ENCODE results near the gene EIF2S2. TPM values are rescaled to one million over a fixed set of nuclear protein-coding genes. Genes with fewer than 3 reads are reported as not detected.

Gene EIF2S2
- total and polyA plus RNA-seq, 2 experiments from 2014 or later, result 124 to 194 TPM

DNA sequence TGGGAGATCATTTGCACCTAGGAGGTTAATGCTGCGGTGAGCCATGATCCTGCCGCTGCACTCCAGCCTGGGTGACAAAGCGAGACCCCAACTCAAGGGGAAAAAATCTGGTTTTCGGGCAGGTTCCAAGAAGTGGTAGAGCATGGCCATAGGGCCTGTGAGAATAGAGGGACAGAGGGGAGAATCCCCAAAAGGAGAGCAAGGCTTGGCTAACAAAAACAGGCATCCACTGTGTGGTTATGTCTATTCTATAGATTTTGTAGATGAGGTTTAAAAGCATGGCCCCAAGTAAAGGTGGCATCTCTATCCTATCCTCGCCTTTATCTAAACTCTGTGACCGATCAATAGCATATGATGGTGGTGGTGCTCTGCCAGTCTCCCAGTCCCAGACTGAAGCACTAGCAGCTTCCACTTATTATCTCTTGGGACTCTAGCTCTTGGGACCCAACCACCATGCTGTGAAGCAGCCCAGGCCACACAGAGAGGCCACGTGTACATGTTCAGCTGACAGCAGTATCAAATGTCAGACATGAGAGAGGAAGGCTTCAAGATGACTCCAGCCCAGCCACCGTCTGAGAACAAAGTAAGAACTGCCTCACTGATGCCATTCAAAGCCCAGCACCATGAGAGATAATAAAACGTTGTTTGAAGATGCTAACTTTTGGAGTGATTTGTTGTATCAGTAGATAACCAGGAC, 27.7 kb downstream of the EIF2S2 start:
- TF ChIP-seq JUNB (IDR thresholded peaks at IDR 0.05; ENCODE audit: unreplicated experiment), result no peak
- TF ChIP-seq, protein P1, sequence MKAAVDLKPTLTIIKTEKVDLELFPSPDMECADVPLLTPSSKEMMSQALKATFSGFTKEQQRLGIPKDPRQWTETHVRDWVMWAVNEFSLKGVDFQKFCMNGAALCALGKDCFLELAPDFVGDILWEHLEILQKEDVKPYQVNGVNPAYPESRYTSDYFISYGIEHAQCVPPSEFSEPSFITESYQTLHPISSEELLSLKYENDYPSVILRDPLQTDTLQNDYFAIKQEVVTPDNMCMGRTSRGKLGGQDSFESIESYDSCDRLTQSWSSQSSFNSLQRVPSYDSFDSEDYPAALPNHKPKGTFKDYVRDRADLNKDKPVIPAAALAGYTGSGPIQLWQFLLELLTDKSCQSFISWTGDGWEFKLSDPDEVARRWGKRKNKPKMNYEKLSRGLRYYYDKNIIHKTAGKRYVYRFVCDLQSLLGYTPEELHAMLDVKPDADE (IDR thresholded peaks at IDR 0.05), result no peak
- no peak for TF ChIP-seq EZH2phosphoT487 (IDR thresholded peaks at IDR 0.05; ENCODE audit: unreplicated experiment)
- TF ChIP-seq, protein P2, sequence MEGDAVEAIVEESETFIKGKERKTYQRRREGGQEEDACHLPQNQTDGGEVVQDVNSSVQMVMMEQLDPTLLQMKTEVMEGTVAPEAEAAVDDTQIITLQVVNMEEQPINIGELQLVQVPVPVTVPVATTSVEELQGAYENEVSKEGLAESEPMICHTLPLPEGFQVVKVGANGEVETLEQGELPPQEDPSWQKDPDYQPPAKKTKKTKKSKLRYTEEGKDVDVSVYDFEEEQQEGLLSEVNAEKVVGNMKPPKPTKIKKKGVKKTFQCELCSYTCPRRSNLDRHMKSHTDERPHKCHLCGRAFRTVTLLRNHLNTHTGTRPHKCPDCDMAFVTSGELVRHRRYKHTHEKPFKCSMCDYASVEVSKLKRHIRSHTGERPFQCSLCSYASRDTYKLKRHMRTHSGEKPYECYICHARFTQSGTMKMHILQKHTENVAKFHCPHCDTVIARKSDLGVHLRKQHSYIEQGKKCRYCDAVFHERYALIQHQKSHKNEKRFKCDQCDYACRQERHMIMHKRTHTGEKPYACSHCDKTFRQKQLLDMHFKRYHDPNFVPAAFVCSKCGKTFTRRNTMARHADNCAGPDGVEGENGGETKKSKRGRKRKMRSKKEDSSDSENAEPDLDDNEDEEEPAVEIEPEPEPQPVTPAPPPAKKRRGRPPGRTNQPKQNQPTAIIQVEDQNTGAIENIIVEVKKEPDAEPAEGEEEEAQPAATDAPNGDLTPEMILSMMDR (conservative IDR thresholded peaks at IDR 0.05; ENCODE audit: low read depth in 2 of 2), result no peak
- no peak for TF ChIP-seq ZNF331 (CRISPR knock-in tag; IDR thresholded peaks at IDR 0.05; ENCODE audit: low read depth)
- TF ChIP-seq CREB1 (CRISPR knock-in tag; IDR thresholded peaks at IDR 0.05; ENCODE audit: low read depth), result no peak
- TF ChIP-seq POLR2AphosphoS5 (IDR thresholded peaks at IDR 0.05; ENCODE audit: low read depth), result no peak
- no peak for TF ChIP-seq EZH2 (IDR thresholded peaks at IDR 0.05; ENCODE audit: low read depth, unreplicated experiment)
- TF ChIP-seq, protein P3, sequence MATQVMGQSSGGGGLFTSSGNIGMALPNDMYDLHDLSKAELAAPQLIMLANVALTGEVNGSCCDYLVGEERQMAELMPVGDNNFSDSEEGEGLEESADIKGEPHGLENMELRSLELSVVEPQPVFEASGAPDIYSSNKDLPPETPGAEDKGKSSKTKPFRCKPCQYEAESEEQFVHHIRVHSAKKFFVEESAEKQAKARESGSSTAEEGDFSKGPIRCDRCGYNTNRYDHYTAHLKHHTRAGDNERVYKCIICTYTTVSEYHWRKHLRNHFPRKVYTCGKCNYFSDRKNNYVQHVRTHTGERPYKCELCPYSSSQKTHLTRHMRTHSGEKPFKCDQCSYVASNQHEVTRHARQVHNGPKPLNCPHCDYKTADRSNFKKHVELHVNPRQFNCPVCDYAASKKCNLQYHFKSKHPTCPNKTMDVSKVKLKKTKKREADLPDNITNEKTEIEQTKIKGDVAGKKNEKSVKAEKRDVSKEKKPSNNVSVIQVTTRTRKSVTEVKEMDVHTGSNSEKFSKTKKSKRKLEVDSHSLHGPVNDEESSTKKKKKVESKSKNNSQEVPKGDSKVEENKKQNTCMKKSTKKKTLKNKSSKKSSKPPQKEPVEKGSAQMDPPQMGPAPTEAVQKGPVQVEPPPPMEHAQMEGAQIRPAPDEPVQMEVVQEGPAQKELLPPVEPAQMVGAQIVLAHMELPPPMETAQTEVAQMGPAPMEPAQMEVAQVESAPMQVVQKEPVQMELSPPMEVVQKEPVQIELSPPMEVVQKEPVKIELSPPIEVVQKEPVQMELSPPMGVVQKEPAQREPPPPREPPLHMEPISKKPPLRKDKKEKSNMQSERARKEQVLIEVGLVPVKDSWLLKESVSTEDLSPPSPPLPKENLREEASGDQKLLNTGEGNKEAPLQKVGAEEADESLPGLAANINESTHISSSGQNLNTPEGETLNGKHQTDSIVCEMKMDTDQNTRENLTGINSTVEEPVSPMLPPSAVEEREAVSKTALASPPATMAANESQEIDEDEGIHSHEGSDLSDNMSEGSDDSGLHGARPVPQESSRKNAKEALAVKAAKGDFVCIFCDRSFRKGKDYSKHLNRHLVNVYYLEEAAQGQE (IDR thresholded peaks at IDR 0.05; ENCODE audit: unreplicated experiment), result no peak
- ATAC-seq (no peak), DNase-seq (ENCODE audit: low spot score) (no peak)
- Mint-ChIP-seq H3K27ac (no peak overlapping the region), H3K9me3 (no peaks in the 10 kb centered on the region; the same call in 2 of the 3 replicates), H3K4me3 (no peak overlapping the region), H3K36me3 (ENCODE audit: low read depth) (peaks cover 31% of the 10 kb centered on the region), H3K4me1 (no peaks in the 10 kb centered on the region), H3K27me3 (ENCODE audit: insufficient read depth, low read depth, poor library complexity) (peaks cover 17% of the 10 kb centered on the region)
- Histone ChIP-seq H4K20me1 (replicated peaks; ENCODE audit: insufficient read depth) (peaks cover 10% of the 10 kb centered on the region), H2AFZ (no peak overlapping the region), H3F3A (replicated peaks; ENCODE audit: low read depth) (peaks cover 22% of the 10 kb centered on the region; the same call in 1 of the 2 replicates), H3K36me3 (ENCODE audit: insufficient read depth) (peaks cover 3% of the 10 kb centered on the region; the same call in 1 of the 2 replicates), H3K27ac (ENCODE audit: low read depth) (no peak overlapping the region), H3K4me3 (no peak overlapping the region), H3K79me2 (replicated peaks; ENCODE audit: insufficient read depth) (no peaks in the 10 kb centered on the region), H3K27me3 (ENCODE audit: insufficient read depth) (no peaks in the 10 kb centered on the region), H3K4me2 (no peak overlapping the region), H3K9me2 (ENCODE audit: insufficient read depth) (no peaks in the 10 kb centered on the region), H3K4me1 (ENCODE audit: insufficient read depth) (no peaks in the 10 kb centered on the region)
